GM10847 (cell line): ENCODE data around the gene CFAP43.

Experiments
- POLR2A ChIP-seq: IDR thresholded peaks from 2 replicates; pipeline ENCODE4 v1.6.1; 2011; ENCODE audit not compliant: insufficient read length; ENCODE audit errors: extremely low read depth

The CFAP43 gene

GRCh38 chr10:104101902-104102301 lies 130.3 kb downstream of the CFAP43 start:
- TF ChIP-seq POLR2A = no peak

- no peak for TF ChIP-seq POLR2A
Observed at GRCh38 chr10:104100795-104101194, 131.4 kb downstream of the CFAP43 start.

- no peak for TF ChIP-seq POLR2A
Observed at GRCh38 chr10:104099941-104100340, 132.2 kb downstream of the CFAP43 start.

GRCh38 chr10:104099269-104099668 lies 132.9 kb downstream of the CFAP43 start:
- TF ChIP-seq POLR2A = no peak

GRCh38 chr10:104098358-104098925 lies 133.7 kb downstream of the CFAP43 start:
- TF ChIP-seq POLR2A = no peak

GRCh38 chr10:104096692-104097091 lies 135.5 kb downstream of the CFAP43 start:
- no peak for TF ChIP-seq POLR2A

GRCh38 chr10:104092749-104093148 lies 139.4 kb downstream of the CFAP43 start:
- TF ChIP-seq POLR2A = no peak

GRCh38 chr10:104090611-104091010 lies 141.6 kb downstream of the CFAP43 start:
- TF ChIP-seq POLR2A = no peak

GRCh38 chr10:104089621-104090020 lies 142.5 kb downstream of the CFAP43 start:
- no peak for TF ChIP-seq POLR2A

GRCh38 chr10:104088239-104088638 lies 143.9 kb downstream of the CFAP43 start:
- TF ChIP-seq POLR2A = no peak

- no peak for TF ChIP-seq POLR2A
Observed at GRCh38 chr10:104085801-104086400, 146.3 kb downstream of the CFAP43 start, which contains the start of gene COL17A1. TSS of gene COL17A1 (minus strand) at chr10:104085880. CDS start at chr10:104080673, 5,207 bp downstream.

GRCh38 chr10:104084482-104085142 lies 147.6 kb downstream of the CFAP43 start:
- no peak for TF ChIP-seq POLR2A

- no peak for TF ChIP-seq POLR2A
Observed at GRCh38 chr10:104081998-104082397, 150.2 kb downstream of the CFAP43 start.

- TF ChIP-seq POLR2A = no peak
Observed at GRCh38 chr10:104080762-104081161, 151.4 kb downstream of the CFAP43 start.
